ENCODE measurements around the gene SMAD2. TPM values are rescaled to one million over a fixed set of nuclear protein-coding genes. Genes with fewer than 3 reads are reported as not detected.
"Not testable (repeated sequence)": the region's sequence is repeated elsewhere in the genome, so short reads cannot be mapped to it uniquely, and the experiment has no call there.

SMAD2 gene
- total RNA-seq, 3 donors from 2014 or later, result 115 to 158 (median 123) TPM

- intact Hi-C loops (cut with DNase I, micrococcal nuclease), result loop anchor here (5.0 to 10.0 kb wide), 2 partner anchors 250 to 253 kb away; no protein-coding TSS in a partner anchor
- no peak for DNase-seq
- TF ChIP-seq CTCF (IDR thresholded peaks at IDR 0.05), result no peak
- no peaks in the 10 kb centered on the region for H3K9me3 ChIP-seq
- H3K36me3 ChIP-seq (ENCODE audit: low read depth), result no peaks in the 10 kb centered on the region
- H3K4me3 ChIP-seq, result no peak overlapping the region
- ATAC-seq, result no peak
- H3K4me1 ChIP-seq (ENCODE audit: low read depth), result no peaks in the 10 kb centered on the region
Observed at GRCh38 chr18:47771922-47772321, 158.5 kb downstream of the SMAD2 start.

GRCh38 chr18:47767699-47768098 lies 162.8 kb downstream of the SMAD2 start:
- intact Hi-C loops (cut with DNase I, micrococcal nuclease), result no loop called here
- Histone ChIP-seq H3K9me3 (no peaks in the 10 kb centered on the region), H3K4me3 (no peak overlapping the region), H3K4me1 (ENCODE audit: low read depth) (no peaks in the 10 kb centered on the region), H3K36me3 (ENCODE audit: low read depth) (no peaks in the 10 kb centered on the region)
- no peak for TF ChIP-seq CTCF (IDR thresholded peaks at IDR 0.05)
- no peak for ATAC-seq
- no peak for DNase-seq

GRCh38 chr18:47767198-47767597 lies 163.3 kb downstream of the SMAD2 start:
- H3K36me3 ChIP-seq (ENCODE audit: low read depth); H3K4me1 ChIP-seq (ENCODE audit: low read depth); intact Hi-C loops (cut with DNase I, micrococcal nuclease); H3K9me3 ChIP-seq; DNase-seq; H3K4me3 ChIP-seq; ATAC-seq: not testable (repeated sequence)
